HAP-1 (cell line): ENCODE data around the gene ZNF620.

Experiments used
- DNase-seq, 2 experiments: peaks; one replicate each; pipeline ENCODE4 v3.0.0-alpha.2; 2016 to 2020; ENCODE audit warnings: low spot score in 2 of 2
- H3K27me3 ChIP-seq: fragments of 250-450 bp; sonication (Bioruptor Pico); 2 replicates; pipeline ENCODE4 v1.5.1; 2020; ENCODE audit warnings: low read depth, mild to moderate bottlenecking, moderate library complexity
- H3K36me3 ChIP-seq: fragments of 250-450 bp; sonication (Bioruptor Pico); replicated peaks from 2 replicates; pipeline ENCODE4 v1.5.1; 2020; ENCODE audit warnings: mild to moderate bottlenecking
- H3K4me1 ChIP-seq: fragments of 250-450 bp; sonication (Bioruptor Pico); 2 replicates; pipeline ENCODE4 v1.5.1; 2020; ENCODE audit warnings: mild to moderate bottlenecking
- H3K4me3 ChIP-seq: fragments of 250-450 bp; sonication (Bioruptor Pico); 2 replicates; pipeline ENCODE4 v1.5.1; 2020; ENCODE audit warnings: mild to moderate bottlenecking, moderate library complexity
- H3K9me3 ChIP-seq: fragments of 250-450 bp; sonication (Bioruptor Pico); 2 replicates; pipeline ENCODE4 v1.5.1; 2020; ENCODE audit warnings: mild to moderate bottlenecking, moderate library complexity
- in situ Hi-C: fragments of 300-500 bp; cut with MboI; formaldehyde crosslinking; loops from 3 replicates; pipeline ENCODE4 v1.14.3; 2020; ENCODE audit warnings: low sequenced_read_pairs, inconsistent platforms, mixed read lengths

Gene ZNF620

DNA sequence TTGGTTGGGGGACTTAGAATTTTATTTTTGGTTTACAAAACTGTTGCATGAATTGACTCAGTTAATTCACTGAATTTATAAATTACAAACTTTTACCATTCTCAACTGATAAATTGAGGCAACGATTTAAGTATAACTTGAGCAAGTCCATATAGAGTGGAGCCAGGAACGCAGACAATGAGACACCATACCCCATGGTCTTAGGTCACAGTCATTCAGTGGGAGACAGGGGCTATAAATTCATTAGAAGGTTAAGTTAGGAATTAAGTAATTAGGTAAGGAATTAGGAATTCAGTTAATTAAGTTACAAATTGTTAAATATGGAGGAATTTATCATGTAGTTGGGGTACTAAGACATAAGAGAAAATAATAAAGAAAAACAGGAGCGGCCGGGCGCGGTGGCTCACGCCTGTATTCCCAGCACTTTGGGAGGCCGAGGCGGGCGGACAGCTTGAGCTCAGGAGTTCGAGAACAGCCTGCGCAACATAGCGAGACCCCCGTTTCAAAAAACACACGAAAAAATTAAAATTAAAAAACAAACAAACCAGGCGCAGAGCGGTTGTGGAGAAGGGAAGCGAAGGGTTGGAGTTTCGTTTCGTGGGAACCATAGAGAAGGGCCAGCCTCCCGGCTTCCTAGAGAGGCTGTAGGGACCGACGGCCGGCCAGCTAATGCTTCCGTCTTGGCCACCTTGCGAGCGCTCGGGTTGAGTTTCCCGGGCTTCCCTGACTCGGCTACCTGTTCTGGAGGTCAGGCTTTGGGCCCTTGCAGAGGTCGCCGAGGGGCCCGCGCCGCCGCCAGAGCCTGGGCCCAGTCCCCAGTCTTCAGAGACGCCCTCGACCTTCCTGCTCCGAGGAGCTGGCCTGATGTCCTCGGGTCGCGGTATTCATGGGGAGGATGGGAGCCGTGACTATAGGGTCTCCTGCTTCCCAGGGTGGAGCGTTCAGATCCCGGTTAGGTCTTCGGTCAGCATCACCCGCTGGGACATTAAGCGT is 29.1 kb upstream of the ZNF620 start, which contains the start of gene ZNF619:
Gene ZNF619, plus strand, starts transcription at position 645 of the 993 bp plus-strand sequence. CDS start 858 bp downstream, outside the sequence.
- H3K9me3 ChIP-seq, result no peaks in the 10 kb centered on the region
- H3K4me3 ChIP-seq, result peak within 1 kb of the TSS; percentile 64
- DNase-seq, result peak; percentile 59 to 74
- peaks cover 3% of the 10 kb centered on the region; the same call in 1 of the 2 replicates for H3K36me3 ChIP-seq
- H3K4me1 ChIP-seq, result peaks cover 14% of the 10 kb centered on the region
- no peaks in the 10 kb centered on the region for H3K27me3 ChIP-seq
- in situ Hi-C loops, result no loop called here

DNA sequence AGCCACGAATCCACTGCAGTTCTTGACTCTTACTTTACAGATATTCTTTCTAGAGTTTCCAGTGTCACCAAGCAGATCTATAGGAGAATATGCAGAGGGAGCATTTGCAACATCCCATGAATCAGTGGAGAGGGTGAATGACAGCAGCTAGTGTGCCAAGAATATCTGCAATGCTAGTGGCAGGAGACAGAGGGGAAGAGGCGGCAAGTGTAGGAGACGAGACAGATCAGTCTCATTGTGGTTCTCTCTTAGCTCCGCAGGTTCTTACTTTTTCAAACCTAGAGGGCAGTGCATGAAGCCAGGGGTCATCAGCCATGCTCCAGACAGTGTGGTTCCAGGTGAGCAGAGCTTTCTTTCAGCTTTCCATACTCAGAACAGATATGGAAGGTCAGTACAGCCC is 28.2 kb upstream of the ZNF620 start:
- Histone ChIP-seq H3K27me3 (no peaks in the 10 kb centered on the region), H3K9me3 (no peaks in the 10 kb centered on the region), H3K4me3 (peak overlapping the region; percentile 64), H3K36me3 (peaks cover 3% of the 10 kb centered on the region), H3K4me1 (peaks cover 9% of the 10 kb centered on the region)
- no peak for DNase-seq
- in situ Hi-C loops, result no loop called here

DNA sequence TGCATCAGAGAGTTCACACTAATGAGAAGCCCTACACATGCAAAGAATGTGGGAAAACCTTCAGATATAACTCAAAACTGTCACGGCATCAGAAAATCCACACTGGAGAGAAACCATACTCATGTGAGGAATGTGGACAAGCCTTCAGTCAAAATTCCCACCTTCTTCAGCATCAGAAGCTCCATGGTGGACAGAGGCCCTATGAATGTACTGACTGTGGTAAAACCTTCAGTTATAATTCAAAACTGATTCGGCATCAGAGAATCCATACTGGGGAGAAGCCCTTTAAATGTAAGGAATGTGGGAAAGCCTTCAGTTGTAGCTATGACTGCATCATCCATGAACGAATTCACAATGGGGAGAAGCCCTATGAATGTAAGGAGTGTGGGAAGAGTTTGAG is 18.7 kb upstream of the ZNF620 start:
- Histone ChIP-seq H3K4me1 (no peaks in the 10 kb centered on the region), H3K27me3 (no peaks in the 10 kb centered on the region), H3K4me3 (no peak overlapping the region), H3K9me3 (peaks cover 11% of the 10 kb centered on the region), H3K36me3 (peaks cover 26% of the 10 kb centered on the region)
- no peak for DNase-seq
- in situ Hi-C loops, result no loop called here

DNA sequence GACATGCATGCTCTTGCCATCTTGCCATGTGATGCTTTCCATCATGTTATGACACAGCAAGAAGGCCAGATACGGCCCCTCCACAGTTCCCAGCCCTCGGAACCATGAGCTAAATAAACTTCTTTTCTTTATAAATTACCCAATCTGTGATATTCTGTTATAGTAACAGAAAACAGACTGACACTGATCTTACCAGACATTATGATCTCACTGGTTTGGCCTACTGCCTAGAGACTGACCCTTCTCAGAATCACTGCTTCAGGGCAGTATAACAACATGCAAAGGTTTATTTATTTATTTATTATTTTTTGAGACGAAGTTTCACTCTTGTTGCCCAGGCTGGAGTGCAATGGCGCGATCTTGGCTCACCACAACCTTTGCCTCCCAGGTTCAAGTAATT is 14.9 kb upstream of the ZNF620 start:
- peaks cover 11% of the 10 kb centered on the region for H3K9me3 ChIP-seq
- no peaks in the 10 kb centered on the region for H3K27me3 ChIP-seq
- H3K4me3 ChIP-seq, result no peak overlapping the region
- no peaks in the 10 kb centered on the region for H3K4me1 ChIP-seq
- H3K36me3 ChIP-seq, result peaks cover 20% of the 10 kb centered on the region
- no peak for DNase-seq
- in situ Hi-C loops, result no loop called here

DNA sequence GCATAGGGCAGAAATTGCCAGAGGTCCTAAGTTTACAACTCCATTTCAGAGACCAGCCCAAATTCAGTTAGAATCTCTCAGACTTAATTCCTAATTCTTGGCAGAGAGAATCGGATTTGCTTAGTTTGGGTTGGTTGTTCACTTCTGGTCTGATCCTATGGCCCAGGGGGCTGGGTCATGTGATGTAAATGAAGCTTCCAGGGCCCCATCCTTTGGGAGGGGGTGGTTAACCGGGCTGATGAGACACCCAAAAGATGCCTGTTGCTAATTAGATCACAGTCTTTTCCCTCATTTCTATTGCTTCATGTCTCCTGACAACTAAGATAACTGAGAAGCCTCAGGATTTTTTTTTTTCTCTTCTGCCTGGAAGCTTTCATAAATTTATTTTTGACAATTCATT is 11.1 kb upstream of the ZNF620 start:
- no peak for DNase-seq
- Histone ChIP-seq H3K4me1 (no peaks in the 10 kb centered on the region), H3K4me3 (no peak overlapping the region), H3K27me3 (no peaks in the 10 kb centered on the region), H3K36me3 (no peaks in the 10 kb centered on the region), H3K9me3 (peaks cover 4% of the 10 kb centered on the region; the same call in 1 of the 2 replicates)
- in situ Hi-C loops, result no loop called here

DNA sequence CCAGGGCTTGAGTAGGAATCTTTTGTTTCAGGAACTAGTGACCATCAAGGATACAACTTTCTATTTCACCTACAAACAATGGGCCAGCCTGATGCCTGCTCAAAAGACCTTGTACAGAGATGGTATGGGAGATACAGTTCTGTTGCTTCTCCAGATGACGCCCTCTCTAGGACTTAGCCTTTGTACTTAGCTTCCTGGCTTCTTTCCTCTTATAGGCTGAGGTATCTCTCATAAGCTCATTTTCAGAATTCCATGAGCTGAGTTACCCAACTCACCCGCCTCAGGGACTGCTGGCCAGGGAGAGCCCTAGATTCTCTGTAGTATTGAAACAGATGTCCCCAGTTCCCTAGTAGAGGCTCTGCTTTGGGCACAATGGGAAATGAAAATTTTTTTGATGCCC is 8.6 kb upstream of the ZNF620 start:
- H3K36me3 ChIP-seq, result no peaks in the 10 kb centered on the region
- no peaks in the 10 kb centered on the region for H3K9me3 ChIP-seq
- no peak overlapping the region for H3K4me3 ChIP-seq
- no peaks in the 10 kb centered on the region for H3K27me3 ChIP-seq
- H3K4me1 ChIP-seq, result no peaks in the 10 kb centered on the region
- in situ Hi-C loops, result no loop called here
- no peak for DNase-seq

DNA sequence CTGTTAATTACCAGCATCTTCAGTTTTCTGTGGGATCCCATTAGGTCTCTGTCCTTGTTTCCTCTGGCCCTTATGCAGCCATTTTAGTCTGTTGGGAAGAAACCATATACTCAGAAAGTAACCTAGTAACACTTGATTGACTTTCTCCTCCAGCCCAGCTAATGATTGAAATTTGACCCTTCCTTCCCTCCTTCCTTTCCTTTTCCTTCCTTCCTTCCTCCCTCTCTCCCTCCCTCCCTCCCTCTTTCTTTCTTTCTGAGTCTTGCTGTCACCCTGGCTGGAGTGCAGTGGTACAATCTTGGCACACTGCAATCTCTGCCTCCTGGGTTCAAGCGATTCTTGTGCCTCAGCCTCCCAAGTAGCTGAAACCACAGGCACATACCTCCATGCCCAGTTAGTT is 5.9 kb upstream of the ZNF620 start:
- H3K9me3 ChIP-seq, result no peaks in the 10 kb centered on the region
- H3K4me3 ChIP-seq, result no peak overlapping the region
- no peak for DNase-seq
- H3K4me1 ChIP-seq, result no peaks in the 10 kb centered on the region
- no peaks in the 10 kb centered on the region for H3K36me3 ChIP-seq
- in situ Hi-C loops, result no loop called here
- no peaks in the 10 kb centered on the region for H3K27me3 ChIP-seq

DNA sequence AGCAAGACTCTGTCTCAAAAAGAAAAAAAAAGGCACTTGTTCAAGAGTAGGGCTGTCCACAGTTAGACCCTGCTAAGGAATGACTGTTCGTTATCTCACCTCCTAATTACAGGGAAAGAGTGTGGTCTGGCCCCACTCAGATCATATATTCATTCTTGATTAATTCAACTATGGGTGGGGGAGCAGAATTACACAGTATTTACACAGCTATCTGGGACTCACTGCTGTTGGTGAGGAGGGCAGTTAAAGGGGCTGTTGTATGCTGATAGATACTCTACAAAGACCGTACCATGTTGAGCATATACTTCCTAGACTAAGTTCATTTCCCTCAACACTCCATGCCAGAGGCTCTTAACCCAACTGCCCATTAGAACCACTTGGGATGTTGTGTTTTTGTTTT is 3.8 kb upstream of the ZNF620 start:
- Histone ChIP-seq H3K36me3 (no peaks in the 10 kb centered on the region), H3K4me3 (no peak overlapping the region), H3K27me3 (no peaks in the 10 kb centered on the region), H3K4me1 (peaks cover 5% of the 10 kb centered on the region), H3K9me3 (no peaks in the 10 kb centered on the region)
- no peak for DNase-seq
- in situ Hi-C loops, result no loop called here

DNA sequence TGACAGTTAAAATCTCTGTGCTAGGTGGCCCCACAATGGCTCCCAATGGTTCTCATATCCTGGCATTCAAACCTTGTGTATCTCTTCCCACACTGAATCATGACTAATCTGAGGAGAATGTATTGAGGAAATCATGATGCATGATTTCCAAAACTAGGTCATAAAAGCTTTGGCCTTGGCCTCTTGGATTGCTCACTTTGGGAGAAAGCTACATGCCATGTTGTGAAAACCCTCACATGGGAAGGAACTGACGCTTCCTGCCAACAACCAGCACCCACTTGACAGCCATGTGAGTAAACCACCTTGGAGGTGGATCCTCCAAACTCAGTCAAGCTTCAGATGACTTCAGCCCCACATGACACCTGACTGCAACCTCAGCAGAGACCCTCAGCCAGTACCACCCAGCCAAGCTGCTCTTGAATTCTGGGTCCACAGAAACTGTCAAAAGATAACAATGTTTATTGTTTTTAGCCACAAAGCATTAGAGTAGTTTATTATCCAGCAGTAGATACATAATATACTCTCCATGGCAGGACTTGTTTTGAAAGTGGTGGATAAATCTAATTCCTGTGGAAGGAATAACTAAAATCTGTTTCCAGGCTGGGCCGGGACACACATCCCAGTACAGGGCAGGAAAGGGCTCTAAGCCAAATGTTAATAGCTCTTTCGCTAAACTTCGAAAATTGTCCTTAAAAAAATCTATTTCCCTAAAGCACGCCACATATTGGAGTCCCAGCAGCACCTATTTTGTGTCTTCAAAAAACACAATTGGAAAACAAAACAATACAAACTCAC is 1.0 kb upstream of the ZNF620 start:
- in situ Hi-C loops, result no loop called here
- DNase-seq, result no peak

DNA sequence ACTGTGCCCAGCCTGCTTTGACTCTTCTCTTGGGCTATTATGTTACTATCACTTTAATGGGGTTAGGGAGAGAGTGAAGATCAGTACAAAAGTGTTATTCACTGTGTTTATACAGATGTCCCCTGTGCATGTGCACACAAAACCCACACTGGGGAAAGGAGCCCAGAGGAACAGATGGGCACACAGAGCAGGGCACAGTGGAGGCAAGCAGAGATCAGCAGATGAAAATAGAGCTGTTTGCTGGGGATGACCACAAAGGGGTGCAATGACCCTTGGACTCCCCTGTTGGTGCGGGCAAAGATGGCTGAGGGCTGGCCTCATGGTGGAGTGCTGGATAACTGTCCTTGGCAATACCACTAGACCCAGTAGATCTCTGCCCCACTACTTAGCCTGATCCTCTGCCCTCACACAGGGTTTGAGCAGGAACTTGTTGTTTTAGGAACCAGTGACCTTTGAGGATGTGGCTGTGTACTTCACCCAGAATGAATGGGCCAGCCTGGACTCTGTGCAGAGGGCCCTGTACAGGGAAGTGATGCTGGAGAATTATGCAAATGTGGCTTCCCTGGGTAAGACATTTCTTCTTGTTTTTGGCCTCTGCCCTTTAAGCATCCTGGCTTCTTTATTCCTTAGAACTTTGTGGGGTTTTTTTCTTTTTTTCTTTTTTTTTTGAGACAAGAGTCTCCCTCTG is 5.3 kb downstream of the ZNF620 start:
- peaks cover 6% of the 10 kb centered on the region; the same call in 1 of the 2 replicates for H3K4me1 ChIP-seq
- H3K4me3 ChIP-seq, result no peak overlapping the region
- H3K27me3 ChIP-seq, result no peaks in the 10 kb centered on the region
- in situ Hi-C loops, result no loop called here
- peaks cover 48% of the 10 kb centered on the region for H3K36me3 ChIP-seq
- no peaks in the 10 kb centered on the region for H3K9me3 ChIP-seq
- DNase-seq, result no peak

More for the DNA sequence above, 1.0 kb upstream of the ZNF620 start:
- no peaks in the 10 kb centered on the region for H3K27me3 ChIP-seq
- no peaks in the 10 kb centered on the region for H3K9me3 ChIP-seq
- peaks cover 4% of the 10 kb centered on the region for H3K36me3 ChIP-seq
- H3K4me1 ChIP-seq, result peaks cover 8% of the 10 kb centered on the region
- H3K4me3 ChIP-seq, result no peak overlapping the region

DNA sequence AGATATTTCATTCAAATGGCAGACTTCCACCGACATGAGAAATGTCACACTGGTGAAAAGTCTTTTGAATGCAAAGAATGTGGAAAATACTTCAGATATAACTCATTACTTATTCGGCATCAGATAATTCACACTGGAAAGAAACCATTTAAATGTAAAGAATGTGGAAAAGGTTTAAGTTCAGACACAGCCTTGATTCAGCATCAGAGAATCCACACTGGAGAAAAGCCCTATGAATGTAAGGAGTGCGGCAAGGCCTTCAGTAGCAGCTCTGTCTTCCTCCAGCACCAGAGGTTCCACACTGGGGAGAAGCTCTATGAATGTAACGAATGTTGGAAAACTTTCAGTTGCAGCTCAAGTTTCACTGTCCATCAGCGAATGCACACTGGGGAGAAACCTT is 10.4 kb downstream of the ZNF620 start:
- Histone ChIP-seq H3K4me3 (no peak overlapping the region), H3K27me3 (no peaks in the 10 kb centered on the region), H3K9me3 (no peaks in the 10 kb centered on the region), H3K4me1 (peaks cover 3% of the 10 kb centered on the region; the same call in 1 of the 2 replicates), H3K36me3 (peaks cover 38% of the 10 kb centered on the region)
- in situ Hi-C loops, result no loop called here
- DNase-seq, result no peak

DNA sequence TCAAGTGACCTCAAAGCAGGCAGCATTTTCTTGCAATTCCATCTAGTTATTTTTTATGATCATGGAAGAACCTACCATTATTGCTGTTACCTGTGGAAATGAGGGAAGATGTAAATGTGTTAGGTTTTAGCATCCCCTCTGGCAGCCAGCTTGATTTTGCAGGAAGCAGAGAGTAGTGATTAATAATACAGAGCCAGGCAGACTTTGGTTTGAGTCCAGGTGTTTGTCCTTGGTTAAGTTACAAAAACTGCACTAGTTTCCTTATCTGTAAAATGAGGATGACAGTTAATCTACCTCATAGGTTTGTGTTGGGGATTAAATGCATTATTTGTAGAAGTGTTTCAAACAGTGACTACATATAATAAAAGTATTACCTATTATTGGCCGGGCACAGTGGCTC is 12.2 kb downstream of the ZNF620 start:
- no peaks in the 10 kb centered on the region for H3K9me3 ChIP-seq
- no peak for DNase-seq
- H3K27me3 ChIP-seq, result no peaks in the 10 kb centered on the region
- no peak overlapping the region for H3K4me3 ChIP-seq
- H3K4me1 ChIP-seq, result no peaks in the 10 kb centered on the region
- in situ Hi-C loops, result no loop called here
- peaks cover 31% of the 10 kb centered on the region for H3K36me3 ChIP-seq

DNA sequence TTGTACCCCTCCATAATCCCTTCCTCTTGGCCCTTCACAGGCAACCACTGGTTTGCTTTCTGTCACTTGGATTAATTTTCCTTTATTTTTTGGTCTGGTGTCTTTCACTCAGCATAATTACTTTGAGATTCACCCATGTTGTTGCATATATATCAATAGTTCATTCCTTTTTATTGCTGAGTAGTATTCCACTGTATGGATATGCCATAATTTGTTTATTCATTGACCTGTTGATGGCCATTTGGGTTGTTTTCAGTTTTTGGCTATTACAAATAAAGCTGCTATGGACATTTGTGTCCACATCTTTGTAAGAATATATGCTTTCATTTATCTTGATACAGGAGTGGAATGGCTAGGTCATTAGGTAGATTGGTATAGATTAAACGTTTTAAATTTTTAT is 13.0 kb downstream of the ZNF620 start:
- DNase-seq, result no peak
- H3K9me3 ChIP-seq, result no peaks in the 10 kb centered on the region
- no peak overlapping the region for H3K4me3 ChIP-seq
- no peaks in the 10 kb centered on the region for H3K4me1 ChIP-seq
- no peaks in the 10 kb centered on the region for H3K27me3 ChIP-seq
- in situ Hi-C loops, result no loop called here
- H3K36me3 ChIP-seq, result peaks cover 29% of the 10 kb centered on the region
